ENCODE results near the gene APOO.

DNA sequence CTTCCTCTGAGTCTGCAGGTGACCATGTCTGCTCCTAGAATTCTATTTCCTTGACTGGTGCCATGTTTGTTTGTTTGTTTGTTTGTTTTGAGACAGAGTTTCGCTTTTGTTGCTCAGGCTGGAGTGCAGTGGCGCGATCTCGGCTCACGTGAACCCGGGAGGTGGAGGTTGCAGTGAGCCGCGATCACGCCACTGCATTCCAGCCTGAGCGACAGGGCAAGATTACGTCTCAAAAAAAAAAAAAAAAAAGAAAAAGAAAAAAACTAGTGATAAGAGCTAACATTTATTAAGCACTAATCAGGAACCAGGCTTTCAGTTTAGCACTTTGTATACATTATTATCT, 117.6 kb downstream of the APOO start:
- TF ChIP-seq, protein P1, sequence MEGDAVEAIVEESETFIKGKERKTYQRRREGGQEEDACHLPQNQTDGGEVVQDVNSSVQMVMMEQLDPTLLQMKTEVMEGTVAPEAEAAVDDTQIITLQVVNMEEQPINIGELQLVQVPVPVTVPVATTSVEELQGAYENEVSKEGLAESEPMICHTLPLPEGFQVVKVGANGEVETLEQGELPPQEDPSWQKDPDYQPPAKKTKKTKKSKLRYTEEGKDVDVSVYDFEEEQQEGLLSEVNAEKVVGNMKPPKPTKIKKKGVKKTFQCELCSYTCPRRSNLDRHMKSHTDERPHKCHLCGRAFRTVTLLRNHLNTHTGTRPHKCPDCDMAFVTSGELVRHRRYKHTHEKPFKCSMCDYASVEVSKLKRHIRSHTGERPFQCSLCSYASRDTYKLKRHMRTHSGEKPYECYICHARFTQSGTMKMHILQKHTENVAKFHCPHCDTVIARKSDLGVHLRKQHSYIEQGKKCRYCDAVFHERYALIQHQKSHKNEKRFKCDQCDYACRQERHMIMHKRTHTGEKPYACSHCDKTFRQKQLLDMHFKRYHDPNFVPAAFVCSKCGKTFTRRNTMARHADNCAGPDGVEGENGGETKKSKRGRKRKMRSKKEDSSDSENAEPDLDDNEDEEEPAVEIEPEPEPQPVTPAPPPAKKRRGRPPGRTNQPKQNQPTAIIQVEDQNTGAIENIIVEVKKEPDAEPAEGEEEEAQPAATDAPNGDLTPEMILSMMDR (optimal IDR thresholded peaks at IDR 0.05 in 1 of 3, IDR thresholded peaks at IDR 0.05 in 1 of 3, conservative IDR thresholded peaks at IDR 0.05 in 1 of 3; ENCODE audit: extremely low read depth in 1 of 3, insufficient read depth in 2 of 3, low read length in 3 of 3): no peak
- TF ChIP-seq EZH2 (IDR thresholded peaks at IDR 0.05; ENCODE audit: low read length): no peak
